H1 (cell line): ENCODE measurements around the gene ROGDI. TPM values are rescaled to one million over a fixed set of nuclear protein-coding genes. Genes with fewer than 3 reads are reported as not detected.

Experiments
- CTCF ChIA-PET: fragments of 300-600 bp; sonication (Branson Sonifier 250); formaldehyde crosslinking; loops from one replicate; lab custom pipeline; 2021; ENCODE audit not compliant: partially characterized antibody; lab: Charles Lee
- POLR2A ChIA-PET: fragments of 300-600 bp; sonication (Branson Sonifier 250); formaldehyde crosslinking; loops from one replicate; lab custom pipeline; 2021; ENCODE audit warnings: inconsistent platforms; ENCODE audit not compliant: partially characterized antibody; lab: Charles Lee
- DNase-seq, 2 experiments: peaks; one replicate each; pipeline versions ENCODE4 v3.0.0 to v3.0.0-alpha.2; 2010 to 2022; ENCODE audit warnings: low spot score in 2 of 2, low read depth in 1 of 2, mixed read lengths in 1 of 2
- FAIRE-seq: peaks from 2 replicates; lab custom pipeline; 2011; peaks lifted over from hg19 to GRCh38; lab: Jason Lieb, UNC
- H2AFZ ChIP-seq: 2 replicates; pipeline ENCODE4 v1.8.1; 2012; ENCODE audit warnings: low read length, inconsistent platforms
- H2AK5ac ChIP-seq: 2 replicates; pipeline ENCODE4 v1.6.1; 2013; ENCODE audit warnings: low read depth, low read length
- H2BK120ac ChIP-seq: replicated peaks from 2 replicates; pipeline ENCODE3; 2013; ENCODE audit warnings: low read depth, low read length, inconsistent platforms
- H2BK12ac ChIP-seq: 2 replicates; pipeline ENCODE4 v1.6.1; 2013; ENCODE audit warnings: low read depth, low read length
- H2BK15ac ChIP-seq: 2 replicates; pipeline ENCODE4 v1.6.1; 2013; ENCODE audit warnings: low read length
- H2BK20ac ChIP-seq: 2 replicates; pipeline ENCODE4 v1.6.1; 2013; ENCODE audit warnings: low read length
- H2BK5ac ChIP-seq: 2 replicates; pipeline ENCODE4 v1.6.1; 2013; ENCODE audit warnings: low read depth, low read length
- H3K14ac ChIP-seq: 2 replicates; pipeline ENCODE4 v1.6.1; 2013; ENCODE audit warnings: inconsistent platforms; ENCODE audit not compliant: insufficient read length
- H3K18ac ChIP-seq: 2 replicates; pipeline ENCODE4 v1.6.1; 2013; ENCODE audit warnings: low read length; ENCODE audit errors: extremely low read depth
- H3K23ac ChIP-seq: 2 replicates; pipeline ENCODE4 v1.6.1; 2013; ENCODE audit warnings: inconsistent platforms; ENCODE audit not compliant: insufficient read length
- H3K23me2 ChIP-seq: 2 replicates; pipeline ENCODE4 v1.6.1; 2013; ENCODE audit warnings: low read depth, low read length
- H3K27ac ChIP-seq: 2 replicates; pipeline ENCODE4 v1.6.1; 2011; ENCODE audit warnings: low read depth, low read length, inconsistent platforms
- H3K27me3 ChIP-seq, 4 experiments: replicated peaks in 1 of 4; 1 replicate in 1 of 4; 2 replicates in 3 of 4; pipeline versions ENCODE4 v1.6.1 to v1.8.1; 2011 to 2013; ENCODE audit warnings: low read length in 3 of 4, mild to moderate bottlenecking in 3 of 4, inconsistent platforms in 2 of 4, mixed read lengths in 2 of 4, moderate library complexity in 1 of 4; ENCODE audit not compliant: control insufficient read depth in 3 of 4, insufficient read depth in 3 of 4; ENCODE audit errors: extremely low read depth in 1 of 4
- H3K36me3 ChIP-seq, 4 experiments: 2 replicates each; pipeline versions ENCODE4 v1.6.1 to v1.8.1; 2011 to 2013; ENCODE audit warnings: mild to moderate bottlenecking in 4 of 4, low read length in 3 of 4, moderate library complexity in 2 of 4, control low read depth in 1 of 4, inconsistent platforms in 1 of 4; ENCODE audit not compliant: insufficient read depth in 4 of 4, control insufficient read depth in 2 of 4
- H3K4ac ChIP-seq: replicated peaks from 2 replicates; pipeline ENCODE3; 2013; ENCODE audit warnings: low read length, low read depth, mixed read lengths, inconsistent platforms; ENCODE audit not compliant: insufficient read length
- H3K4me1 ChIP-seq, 4 experiments: replicated peaks in 1 of 4; 1 replicate in 1 of 4; 2 replicates in 3 of 4; pipeline versions ENCODE4 v1.6.1 to v1.8.1; 2011 to 2013; ENCODE audit warnings: low read length in 3 of 4, inconsistent platforms in 2 of 4, mixed read lengths in 1 of 4; ENCODE audit not compliant: insufficient read depth in 4 of 4, control insufficient read depth in 3 of 4
- H3K4me2 ChIP-seq, 2 experiments: 2 replicates each; pipeline versions ENCODE4 v1.6.1 to v1.8.1; 2011 to 2013; ENCODE audit warnings: low read depth in 2 of 2, low read length in 2 of 2, control low read depth in 1 of 2, inconsistent platforms in 1 of 2, mild to moderate bottlenecking in 1 of 2; ENCODE audit not compliant: insufficient read depth in 1 of 2
- H3K4me3 ChIP-seq, 4 experiments: fragments of 200-600, 300-600 bp in 1 of 4; sonication (generic), shearing (Covaris generic), sonication (Bioruptor Twin) in 1 of 4; 2 replicates each; pipeline versions ENCODE4 v1.5.1 to v1.8.1; 2011 to 2016; ENCODE audit warnings: low read length in 4 of 4, low read depth in 3 of 4, control low read depth in 2 of 4, inconsistent platforms in 2 of 4, mild to moderate bottlenecking in 2 of 4, mixed read lengths in 1 of 4, moderate library complexity in 1 of 4; ENCODE audit not compliant: insufficient read depth in 2 of 4; ENCODE audit errors: extremely low read depth in 1 of 4
- H3K56ac ChIP-seq: replicated peaks from 2 replicates; pipeline ENCODE3; 2013; ENCODE audit warnings: low read depth, mild to moderate bottlenecking, mixed read lengths, low read length, inconsistent platforms; ENCODE audit not compliant: insufficient read length
- H3K79me1 ChIP-seq: 2 replicates; pipeline ENCODE4 v1.6.1; 2013; ENCODE audit warnings: low read depth, low read length, control low read depth
- H3K79me2 ChIP-seq, 2 experiments: 2 replicates each; pipeline versions ENCODE4 v1.6.1 to v1.8.1; 2012 to 2013; ENCODE audit warnings: low read length in 2 of 2, mild to moderate bottlenecking in 2 of 2, inconsistent platforms in 1 of 2; ENCODE audit not compliant: insufficient read depth in 2 of 2, control insufficient read depth in 1 of 2
- H3K9ac ChIP-seq, 4 experiments: replicated peaks in 1 of 4; 1 replicate in 1 of 4; 2 replicates in 3 of 4; pipeline versions ENCODE4 v1.6.1 to v1.8.1; 2011 to 2013; ENCODE audit warnings: low read depth in 3 of 4, low read length in 3 of 4, control low read depth in 2 of 4, mild to moderate bottlenecking in 2 of 4, moderate library complexity in 2 of 4, inconsistent platforms in 1 of 4; ENCODE audit errors: extremely low read depth in 1 of 4
- H3K9me3 ChIP-seq, 2 experiments: 2 replicates each; pipeline versions ENCODE4 v1.6.1 to v1.8.1; 2012 to 2013; ENCODE audit warnings: mild to moderate bottlenecking in 2 of 2, moderate library complexity in 2 of 2, control low read depth in 1 of 2, inconsistent platforms in 1 of 2, low read depth in 1 of 2, low read length in 1 of 2, mixed read lengths in 1 of 2; ENCODE audit not compliant: insufficient read depth in 2 of 2
- H4K20me1 ChIP-seq, 2 experiments: replicated peaks in 1 of 2; 2 replicates each; pipeline versions ENCODE3 to v1.8.1; 2011 to 2013; ENCODE audit warnings: inconsistent platforms in 2 of 2, low read length in 2 of 2, mild to moderate bottlenecking in 1 of 2; ENCODE audit not compliant: insufficient read depth in 2 of 2, control insufficient read depth in 1 of 2
- H4K5ac ChIP-seq: 2 replicates; pipeline ENCODE4 v1.6.1; 2013; ENCODE audit warnings: low read length, low read depth, mixed read lengths, inconsistent platforms; ENCODE audit not compliant: insufficient read length
- H4K8ac ChIP-seq: 2 replicates; pipeline ENCODE4 v1.8.0; 2013; ENCODE audit warnings: mild to moderate bottlenecking, moderate library complexity, low read length, inconsistent platforms; ENCODE audit not compliant: insufficient read depth; ENCODE audit errors: extremely low read depth
- H4K91ac ChIP-seq: replicated peaks from 2 replicates; pipeline ENCODE3; 2013; ENCODE audit warnings: low read length, mixed read lengths, inconsistent platforms; ENCODE audit not compliant: insufficient read length
- CHD1 ChIP-seq: IDR thresholded peaks from 2 replicates; pipeline ENCODE4 v1.6.1; 2012; ENCODE audit warnings: low read depth, low read length, improper control_type of control experiment
- WGBS, 2 experiments: shearing (Covaris generic) in 1 of 2; methylation state at CpG; one replicate each; pipeline versions ENCODE4 v1.1.6 to v1.1.7; 2013 to 2015; ENCODE audit warnings: low lambda C conversion rate in 2 of 2, mixed read lengths in 2 of 2, inconsistent platforms in 1 of 2, low coverage in 1 of 2, missing lambda C conversion rate in 1 of 2; ENCODE audit not compliant: insufficient replicate concordance in 2 of 2, insufficient coverage in 1 of 2, insufficient read length in 1 of 2; ENCODE audit errors: extremely low coverage in 1 of 2, missing lambda C conversion rate in 1 of 2; 5-methylcytosine and 5-hydroxymethylcytosine counted together
- polyA plus RNA-seq, 7 experiments: library from polyadenylated mRNA; depleted of rRNA in 3 of 7; stranded (reverse) in 5 of 7; unstranded in 2 of 7; fragments of >200 nt in 5 of 7; fragments of 200-250 nt in 2 of 7; gene quantifications; 1 replicate in 5 of 7; 2 replicates in 1 of 7; 4 replicates in 1 of 7; pipeline versions ENCODE4 v1.2.1 to v1.2.3, GENCODE V29; 2011 to 2013; ENCODE audit warnings: missing spikeins in 2 of 7, mixed read lengths in 2 of 7
- total RNA-seq: library from RNA; stranded (reverse); fragmentation: NEBNext Ultra II Directional; extraction: Animal tissue kit (Norgen Biotek cat#: 25700); gene quantifications from 2 replicates; pipeline ENCODE4 v1.2.1, GENCODE V29; 2021

ROGDI gene
- total and polyA plus RNA-seq, 2 of the 8 experiments (the other 6 are each of a cell fraction or from before 2014, with no cell fraction given), result 27.4 to 68.4 TPM

DNA sequence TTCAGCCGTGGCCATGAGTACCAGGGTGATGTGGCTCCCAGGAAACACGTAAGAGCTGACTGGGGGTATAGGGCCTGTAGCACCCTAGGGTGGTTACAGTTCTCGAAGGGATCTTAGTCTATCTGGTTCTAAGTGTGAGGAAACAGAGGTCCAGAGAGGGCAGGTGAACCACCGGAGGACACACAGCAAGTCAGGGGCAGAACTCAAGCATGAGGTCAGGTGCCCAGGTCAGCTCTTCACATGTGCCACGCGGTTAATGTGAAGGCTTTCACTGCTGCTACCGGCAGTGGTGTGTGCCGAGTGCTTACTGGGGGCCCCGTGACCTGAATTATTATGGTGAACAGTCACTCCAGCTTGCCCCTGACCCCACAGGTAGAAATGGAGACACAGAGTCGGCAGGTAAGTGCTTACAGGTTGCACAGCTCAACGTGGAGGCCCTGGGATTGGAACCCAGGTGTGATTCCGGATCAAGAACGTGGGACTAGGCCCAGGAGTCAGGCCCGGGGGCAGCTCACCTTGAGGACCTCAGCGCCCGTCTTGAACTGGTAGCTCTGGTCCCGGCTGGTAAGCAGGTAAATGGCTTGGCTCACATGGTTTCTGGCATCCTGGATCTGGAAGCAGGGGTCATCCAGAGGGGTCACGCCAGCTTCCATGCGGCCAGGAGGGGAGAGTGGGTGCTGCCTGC, 3.1 kb downstream of the ROGDI start:
- Histone ChIP-seq H4K8ac (no peak overlapping the region), H2BK15ac (no peak overlapping the region), H2BK12ac (no peak overlapping the region), H3K56ac (no peak overlapping the region), H4K20me1 (peaks cover 0 to 7% of the 10 kb centered on the region in 2 experiments), H2AFZ (no peak overlapping the region), H3K23ac (no peak overlapping the region), H3K23me2 (peaks cover 8% of the 10 kb centered on the region; the same call in 1 of the 2 replicates), H3K4ac (no peak overlapping the region), H3K4me2 (no peak overlapping the region), H3K4me1 (peaks cover 0 to 14% (median 8%) of the 10 kb centered on the region in 4 experiments; a peak in 4 of 7 replicates), H3K18ac (no peak overlapping the region), H2AK5ac (no peak overlapping the region), H3K27ac (no peak overlapping the region), H2BK120ac (no peak overlapping the region), H3K36me3 (peaks cover 0 to 6% (median 1%) of the 10 kb centered on the region in 4 experiments; a peak in 4 of 8 replicates), H3K79me1 (no peaks in the 10 kb centered on the region), H4K5ac (no peak overlapping the region), H3K27me3 (no peaks in the 10 kb centered on the region), H3K14ac (no peak overlapping the region), H2BK20ac (no peak overlapping the region), H3K79me2 (no peaks in the 10 kb centered on the region), H4K91ac (no peak overlapping the region), H3K9me3 (no peaks in the 10 kb centered on the region), H2BK5ac (no peak overlapping the region), H3K4me3 (no peak overlapping the region), H3K9ac (no peak overlapping the region)
- no peak for FAIRE-seq
- WGBS, 2 experiments, result 92% methylated on average over 19 of the region's 19 CpGs; no CpG with 5 or more reads in 1 of the 2 experiments
- ChIA-PET CTCF (interaction anchor here (0.8 to 1.2 kb wide), 2 partner anchors 33 to 37 kb away, joined by 3 read pairs; partner anchors contain the start of gene ZNF500), POLR2A (interaction anchor here (1.6 kb wide), 2 partner anchors 9 to 65 kb away, joined by 4 read pairs; partner anchors contain the start of genes ANKS3 and DNAAF8)
- no peak for TF ChIP-seq CHD1
- no peak for DNase-seq
